Activated CD8-positive, alpha-beta memory T cell treated with anti-CD3 and anti-CD28 coated beads, Interleukin-2, amount 50 U/mL, for 1 hour (primary cell): Measurements from ENCODE around the gene COL13A1.

Experiments used
- DNase-seq: peaks from one replicate; pipeline ENCODE4 v3.0.0-alpha.2; 2020; ENCODE audit errors: extremely low read depth

Gene COL13A1

GRCh38 chr10:69791812-69792211 is 9.9 kb upstream of the COL13A1 start:
- DNase-seq, result no peak

- DNase-seq, result no peak
Measured at GRCh38 chr10:69792341-69792740, 9.4 kb upstream of the COL13A1 start.

GRCh38 chr10:69794673-69795072 is 7.0 kb upstream of the COL13A1 start:
- DNase-seq, result no peak

GRCh38 chr10:69795242-69795934 is 6.3 kb upstream of the COL13A1 start:
- no peak for DNase-seq

- no peak for DNase-seq
Measured at GRCh38 chr10:69797959-69798358, 3.7 kb upstream of the COL13A1 start.

GRCh38 chr10:69800109-69800508 is 1.6 kb upstream of the COL13A1 start:
- no peak for DNase-seq

- DNase-seq, result no peak
Measured at GRCh38 chr10:69800665-69801064, 1.0 kb upstream of the COL13A1 start.

GRCh38 chr10:69801094-69801433 is 642 bp upstream of the COL13A1 start:
- no peak for DNase-seq

GRCh38 chr10:69802424-69803161 is 887 bp downstream of the COL13A1 start:
- no peak for DNase-seq

- DNase-seq, result no peak
Measured at GRCh38 chr10:69803809-69804208, 2.1 kb downstream of the COL13A1 start.

- no peak for DNase-seq
Measured at GRCh38 chr10:69804775-69805174, 3.1 kb downstream of the COL13A1 start.

GRCh38 chr10:69807122-69807521 is 5.4 kb downstream of the COL13A1 start:
- DNase-seq, result no peak

- DNase-seq, result no peak
Measured at GRCh38 chr10:69807696-69808095, 6.0 kb downstream of the COL13A1 start.

- DNase-seq, result no peak
Measured at GRCh38 chr10:69809318-69809717, 7.6 kb downstream of the COL13A1 start.

GRCh38 chr10:69810097-69810496 is 8.4 kb downstream of the COL13A1 start:
- no peak for DNase-seq

- no peak for DNase-seq
Measured at GRCh38 chr10:69810675-69811397, 9.1 kb downstream of the COL13A1 start.

GRCh38 chr10:69813632-69814031 is 11.9 kb downstream of the COL13A1 start:
- no peak for DNase-seq

GRCh38 chr10:69814251-69814650 is 12.5 kb downstream of the COL13A1 start:
- no peak for DNase-seq

- no peak for DNase-seq
Measured at GRCh38 chr10:69815104-69815503, 13.4 kb downstream of the COL13A1 start.

- no peak for DNase-seq
Measured at GRCh38 chr10:69816521-69816920, 14.8 kb downstream of the COL13A1 start.

GRCh38 chr10:69817078-69817581 is 15.4 kb downstream of the COL13A1 start:
- no peak for DNase-seq

GRCh38 chr10:69818676-69819239 is 17.1 kb downstream of the COL13A1 start:
- DNase-seq, result no peak
